ENCODE results near the gene FAP. TPM values are rescaled to one million over a fixed set of nuclear protein-coding genes. Genes with fewer than 3 reads are reported as not detected.

Gene FAP
- total RNA-seq, 1 donor from 2014 or later: 27.3 TPM

- H3K4me3 Mint-ChIP-seq: no peak within 1 kb of the TSS
- H3K4me1 Mint-ChIP-seq (ENCODE audit: unreplicated experiment): no peaks in the 10 kb centered on the region
Observed at GRCh38 chr2:162152147-162152546, 91.1 kb downstream of the FAP start, which contains the start of gene GCG. GCG (minus strand) TSS chr2:162152247; CDS start chr2:162149178, 3,069 bp downstream.

GRCh38 chr2:162149940-162150339 lies 93.3 kb downstream of the FAP start:
- Mint-ChIP-seq H3K4me3 (no peak overlapping the region), H3K27me3 (peaks cover 21% of the 10 kb centered on the region), H3K27ac (no peak overlapping the region), H3K36me3 (no peaks in the 10 kb centered on the region), H3K9me3 (no peaks in the 10 kb centered on the region), H3K4me1 (ENCODE audit: unreplicated experiment) (no peaks in the 10 kb centered on the region)
- no peak for TF ChIP-seq CTCF (conservative IDR thresholded peaks at IDR 0.05)
- no peak for DNase-seq (ENCODE audit: extremely low spot score, unreplicated experiment)

More at GRCh38 chr2:162152147-162152546, 91.1 kb downstream of the FAP start, which contains the start of gene GCG:
- no peak for DNase-seq (ENCODE audit: extremely low spot score, unreplicated experiment)
- H3K27ac Mint-ChIP-seq: no peak within 1 kb of the TSS
- no peaks in the 10 kb centered on the region for H3K9me3 Mint-ChIP-seq
- H3K27me3 Mint-ChIP-seq: peaks cover 9% of the 10 kb centered on the region
- TF ChIP-seq CTCF (conservative IDR thresholded peaks at IDR 0.05): no peak
- no peaks in the 10 kb centered on the region for H3K36me3 Mint-ChIP-seq

- Mint-ChIP-seq H3K4me1 (ENCODE audit: unreplicated experiment) (no peaks in the 10 kb centered on the region), H3K9me3 (no peaks in the 10 kb centered on the region), H3K4me3 (no peak overlapping the region), H3K36me3 (no peaks in the 10 kb centered on the region), H3K27ac (no peak overlapping the region), H3K27me3 (peaks cover 21% of the 10 kb centered on the region)
- no peak for TF ChIP-seq CTCF (conservative IDR thresholded peaks at IDR 0.05)
- no peak for DNase-seq (ENCODE audit: extremely low spot score, unreplicated experiment)
Observed at GRCh38 chr2:162149466-162149865, 93.8 kb downstream of the FAP start.

GRCh38 chr2:162148956-162149355 lies 94.3 kb downstream of the FAP start:
- no peak for TF ChIP-seq CTCF (conservative IDR thresholded peaks at IDR 0.05)
- peaks cover 19% of the 10 kb centered on the region for H3K27me3 Mint-ChIP-seq
- no peak for DNase-seq (ENCODE audit: extremely low spot score, unreplicated experiment)
- no peak overlapping the region for H3K4me3 Mint-ChIP-seq
- no peaks in the 10 kb centered on the region for H3K4me1 Mint-ChIP-seq (ENCODE audit: unreplicated experiment)
- no peaks in the 10 kb centered on the region for H3K36me3 Mint-ChIP-seq
- no peaks in the 10 kb centered on the region for H3K9me3 Mint-ChIP-seq
- no peak overlapping the region for H3K27ac Mint-ChIP-seq

- no peak for DNase-seq (ENCODE audit: extremely low spot score, unreplicated experiment)
- Mint-ChIP-seq H3K4me3 (no peak overlapping the region), H3K36me3 (no peaks in the 10 kb centered on the region), H3K9me3 (no peaks in the 10 kb centered on the region), H3K27ac (no peak overlapping the region), H3K4me1 (ENCODE audit: unreplicated experiment) (no peaks in the 10 kb centered on the region), H3K27me3 (peaks cover 12% of the 10 kb centered on the region)
- TF ChIP-seq CTCF (conservative IDR thresholded peaks at IDR 0.05): no peak
Observed at GRCh38 chr2:162143969-162144368, 99.3 kb downstream of the FAP start.

- no peaks in the 10 kb centered on the region for H3K27me3 Mint-ChIP-seq
- no peaks in the 10 kb centered on the region for H3K9me3 Mint-ChIP-seq
- no peak for TF ChIP-seq CTCF (conservative IDR thresholded peaks at IDR 0.05)
- no peak overlapping the region for H3K4me3 Mint-ChIP-seq
- no peaks in the 10 kb centered on the region for H3K4me1 Mint-ChIP-seq (ENCODE audit: unreplicated experiment)
- no peak for DNase-seq (ENCODE audit: extremely low spot score, unreplicated experiment)
- no peaks in the 10 kb centered on the region for H3K36me3 Mint-ChIP-seq
- no peak overlapping the region for H3K27ac Mint-ChIP-seq
Observed at GRCh38 chr2:162138310-162138709, 104.9 kb downstream of the FAP start.

All from type B pancreatic cell (in vitro differentiated cells).